ENCODE results near the gene BATF.

BATF gene

GRCh38 chr14:75559451-75560222 lies 37.4 kb downstream of the BATF start:
- DNase-seq (ENCODE audit: low read depth in 2 of 2) = peak; percentile 53 to 59

GRCh38 chr14:75561013-75561432 lies 38.8 kb downstream of the BATF start:
- no peak for DNase-seq (ENCODE audit: low read depth in 2 of 2)

- DNase-seq (ENCODE audit: low read depth in 2 of 2) = peak in 1 of 2 donors; percentile 56
These were observed 39.8 kb downstream of the BATF start for GRCh38 chr14:75562089-75562488.

- DNase-seq (ENCODE audit: low read depth in 2 of 2) = no peak
These were observed 40.2 kb downstream of the BATF start for GRCh38 chr14:75562489-75562888.

- no peak for DNase-seq (ENCODE audit: low read depth in 2 of 2)
These were observed 41.7 kb downstream of the BATF start for GRCh38 chr14:75563931-75564330.

- no peak for DNase-seq (ENCODE audit: low read depth in 2 of 2)
These were observed 42.8 kb downstream of the BATF start for GRCh38 chr14:75565056-75565455.

GRCh38 chr14:75566321-75566720 lies 44.1 kb downstream of the BATF start:
- peak; percentile 69 to 71 for DNase-seq (ENCODE audit: low read depth in 2 of 2)

GRCh38 chr14:75566752-75567151 lies 44.5 kb downstream of the BATF start:
- no peak for DNase-seq (ENCODE audit: low read depth in 2 of 2)

- DNase-seq (ENCODE audit: low read depth in 2 of 2) = no peak
These were observed 45.9 kb downstream of the BATF start for GRCh38 chr14:75568140-75568539.

GRCh38 chr14:75568791-75569190 lies 46.5 kb downstream of the BATF start:
- no peak for DNase-seq (ENCODE audit: low read depth in 2 of 2)

GRCh38 chr14:75570797-75571196 lies 48.5 kb downstream of the BATF start:
- no peak for DNase-seq (ENCODE audit: low read depth in 2 of 2)

GRCh38 chr14:75572104-75572503 lies 49.8 kb downstream of the BATF start:
- no peak for DNase-seq (ENCODE audit: low read depth in 2 of 2)

GRCh38 chr14:75577090-75577489 lies 54.8 kb downstream of the BATF start:
- no peak for DNase-seq (ENCODE audit: low read depth in 2 of 2)

- peak; percentile 55 to 64 for DNase-seq (ENCODE audit: low read depth in 2 of 2)
These were observed 55.4 kb downstream of the BATF start for GRCh38 chr14:75577729-75578101.

GRCh38 chr14:75578102-75578785 lies 56.0 kb downstream of the BATF start, which contains the start of gene FLVCR2:
FLVCR2 (plus strand) TSS chr14:75578620; CDS start chr14:75578973, 353 bp downstream.
- DNase-seq (ENCODE audit: low read depth in 2 of 2) = peak in 1 of 2 donors; percentile 47

GRCh38 chr14:75578786-75579337 lies 56.6 kb downstream of the BATF start:
- no peak for DNase-seq (ENCODE audit: low read depth in 2 of 2)

- DNase-seq (ENCODE audit: low read depth in 2 of 2) = no peak
These were observed 57.1 kb downstream of the BATF start for GRCh38 chr14:75579338-75579864.

- no peak for DNase-seq (ENCODE audit: low read depth in 2 of 2)
These were observed 57.6 kb downstream of the BATF start for GRCh38 chr14:75579882-75580281.

- no peak for DNase-seq (ENCODE audit: low read depth in 2 of 2)
These were observed 65.1 kb downstream of the BATF start for GRCh38 chr14:75587388-75587787.

- DNase-seq (ENCODE audit: low read depth in 2 of 2) = no peak
These were observed 67.7 kb downstream of the BATF start for GRCh38 chr14:75589931-75590330.

GRCh38 chr14:75591331-75591946 lies 69.2 kb downstream of the BATF start:
- no peak for DNase-seq (ENCODE audit: low read depth in 2 of 2)

GRCh38 chr14:75591987-75592575 lies 69.8 kb downstream of the BATF start:
- DNase-seq (ENCODE audit: low read depth in 2 of 2) = no peak
